GM10266 (cell line): Measurements from ENCODE around the gene UBE4B.
A peak's percentile ranks its signal among the peaks of the same experiment; 100 is the strongest.
"Not testable (repeated sequence)": the region's sequence is repeated elsewhere in the genome, so short reads cannot be mapped to it uniquely, and the experiment has no call there.

Experiments used
- DNase-seq: peaks from one replicate; pipeline ENCODE4 v3.0.0; 2012; ENCODE audit errors: extremely low spot score
- TF ChIP-seq, protein P1 (sequence below): IDR thresholded peaks from 2 replicates; pipeline ENCODE4 v1.5.1; 2012; ENCODE audit warnings: mild to moderate bottlenecking, low read depth; ENCODE audit not compliant: control insufficient read depth, insufficient read depth; ENCODE audit errors: missing control alignments

UBE4B gene

DNA sequence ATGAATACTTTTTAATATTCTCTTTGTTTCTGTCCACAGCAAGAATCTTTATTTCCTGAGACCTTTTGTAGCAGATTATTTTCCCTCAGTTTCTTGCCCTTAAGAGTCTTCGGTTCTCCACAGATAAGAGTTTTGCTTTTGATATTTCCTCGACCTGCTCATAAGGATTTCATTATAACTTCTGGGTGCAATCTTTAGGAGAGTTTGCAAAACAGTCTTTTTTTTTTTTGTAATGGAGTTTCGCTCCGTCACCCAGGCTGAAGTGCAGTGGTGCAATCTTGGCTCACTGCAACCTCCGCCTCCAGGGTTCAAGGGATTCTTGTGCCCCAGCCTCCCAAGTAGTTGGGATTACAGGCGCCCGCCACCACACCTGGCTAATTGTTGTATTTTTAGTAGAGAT lies 10.1 kb upstream of the UBE4B start:
- TF ChIP-seq, protein P1, sequence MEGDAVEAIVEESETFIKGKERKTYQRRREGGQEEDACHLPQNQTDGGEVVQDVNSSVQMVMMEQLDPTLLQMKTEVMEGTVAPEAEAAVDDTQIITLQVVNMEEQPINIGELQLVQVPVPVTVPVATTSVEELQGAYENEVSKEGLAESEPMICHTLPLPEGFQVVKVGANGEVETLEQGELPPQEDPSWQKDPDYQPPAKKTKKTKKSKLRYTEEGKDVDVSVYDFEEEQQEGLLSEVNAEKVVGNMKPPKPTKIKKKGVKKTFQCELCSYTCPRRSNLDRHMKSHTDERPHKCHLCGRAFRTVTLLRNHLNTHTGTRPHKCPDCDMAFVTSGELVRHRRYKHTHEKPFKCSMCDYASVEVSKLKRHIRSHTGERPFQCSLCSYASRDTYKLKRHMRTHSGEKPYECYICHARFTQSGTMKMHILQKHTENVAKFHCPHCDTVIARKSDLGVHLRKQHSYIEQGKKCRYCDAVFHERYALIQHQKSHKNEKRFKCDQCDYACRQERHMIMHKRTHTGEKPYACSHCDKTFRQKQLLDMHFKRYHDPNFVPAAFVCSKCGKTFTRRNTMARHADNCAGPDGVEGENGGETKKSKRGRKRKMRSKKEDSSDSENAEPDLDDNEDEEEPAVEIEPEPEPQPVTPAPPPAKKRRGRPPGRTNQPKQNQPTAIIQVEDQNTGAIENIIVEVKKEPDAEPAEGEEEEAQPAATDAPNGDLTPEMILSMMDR: no peak

DNA sequence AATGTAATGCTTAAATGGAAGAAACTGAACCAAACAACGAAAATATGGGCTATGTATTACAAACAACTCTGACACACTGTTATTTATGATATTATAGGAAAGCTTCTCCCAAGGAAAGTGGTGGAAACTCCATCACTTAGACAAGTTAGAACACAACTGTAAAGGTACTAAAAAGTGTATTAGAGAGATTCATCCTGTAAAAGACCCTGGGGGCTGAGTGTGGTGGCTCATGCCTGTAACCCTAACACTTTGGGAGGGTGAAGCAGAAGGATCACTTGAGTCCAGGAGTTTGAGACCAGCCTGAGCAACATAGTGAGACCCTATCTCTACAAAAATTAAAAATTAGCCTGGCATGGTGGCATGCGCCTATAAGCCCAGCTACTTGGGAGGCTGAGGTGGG lies 7.4 kb upstream of the UBE4B start:
- TF ChIP-seq, protein P1: no peak
- no peak for DNase-seq

More for the DNA sequence above, 10.1 kb upstream of the UBE4B start:
- no peak for DNase-seq

DNA sequence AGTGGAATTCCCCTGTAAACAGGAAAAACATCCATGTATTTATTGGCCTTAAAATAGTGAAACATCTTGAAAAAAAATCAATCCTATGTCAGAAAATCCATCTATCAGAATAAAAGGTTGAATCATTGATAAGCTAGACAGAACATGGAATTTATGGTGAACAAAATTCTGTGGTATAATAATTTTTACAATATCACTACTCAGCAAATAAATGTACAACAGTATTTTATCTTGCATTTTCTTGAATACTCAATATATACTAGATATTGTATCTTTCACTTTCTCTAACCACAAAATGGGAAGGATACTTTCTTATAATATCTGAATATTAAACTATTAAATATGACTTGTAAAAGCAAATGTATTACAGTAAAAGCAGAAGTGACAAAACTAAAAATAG lies 5.7 kb upstream of the UBE4B start:
- TF ChIP-seq, protein P1: no peak
- no peak for DNase-seq

DNA sequence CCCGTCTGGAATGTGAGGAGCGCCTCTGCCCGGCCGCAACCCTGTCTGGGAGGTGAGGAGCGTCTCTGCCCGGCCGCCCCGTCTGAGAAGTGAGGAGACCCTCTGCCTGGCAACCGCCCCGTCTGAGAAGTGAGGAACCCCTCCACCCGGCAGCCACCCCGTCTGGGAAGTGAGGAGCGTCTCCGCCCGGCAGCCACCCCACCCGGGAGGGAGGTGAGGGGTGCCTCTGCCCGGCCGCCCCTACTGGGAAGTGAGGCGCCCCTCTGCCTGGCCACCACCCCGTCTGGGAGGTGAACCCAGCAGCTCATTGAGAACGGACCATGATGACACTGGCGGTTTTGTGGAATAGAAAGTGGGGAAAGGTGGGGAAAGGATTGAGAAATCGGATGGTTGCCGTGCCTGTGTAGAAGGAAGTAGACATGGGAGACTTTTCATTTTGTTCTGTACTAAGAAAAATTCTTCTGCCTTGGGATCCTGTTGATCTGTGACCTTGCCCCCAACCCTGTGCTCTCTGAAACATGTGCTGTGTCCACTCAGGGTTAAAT lies 3.7 kb upstream of the UBE4B start:
- not testable (repeated sequence) for DNase-seq

DNA sequence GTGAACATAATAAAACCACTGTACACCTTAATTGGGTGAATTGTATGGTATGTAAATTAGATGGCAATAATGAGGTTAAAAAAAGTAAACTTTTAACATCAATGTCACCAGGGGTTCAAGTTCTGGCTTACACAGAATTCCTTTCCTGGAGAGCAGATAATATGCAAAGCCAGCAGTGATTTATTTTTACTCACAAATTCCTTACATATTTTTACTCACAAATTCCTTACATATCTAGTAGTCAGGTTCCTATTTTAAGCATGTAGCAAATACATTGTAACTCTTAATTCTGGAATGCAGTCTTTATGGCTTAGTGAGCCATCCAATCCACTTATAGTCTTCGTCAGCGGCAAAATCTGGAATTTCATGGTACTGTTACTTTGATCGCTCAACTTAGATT lies 1.3 kb upstream of the UBE4B start:
- TF ChIP-seq, protein P1: no peak
- DNase-seq: no peak

DNA sequence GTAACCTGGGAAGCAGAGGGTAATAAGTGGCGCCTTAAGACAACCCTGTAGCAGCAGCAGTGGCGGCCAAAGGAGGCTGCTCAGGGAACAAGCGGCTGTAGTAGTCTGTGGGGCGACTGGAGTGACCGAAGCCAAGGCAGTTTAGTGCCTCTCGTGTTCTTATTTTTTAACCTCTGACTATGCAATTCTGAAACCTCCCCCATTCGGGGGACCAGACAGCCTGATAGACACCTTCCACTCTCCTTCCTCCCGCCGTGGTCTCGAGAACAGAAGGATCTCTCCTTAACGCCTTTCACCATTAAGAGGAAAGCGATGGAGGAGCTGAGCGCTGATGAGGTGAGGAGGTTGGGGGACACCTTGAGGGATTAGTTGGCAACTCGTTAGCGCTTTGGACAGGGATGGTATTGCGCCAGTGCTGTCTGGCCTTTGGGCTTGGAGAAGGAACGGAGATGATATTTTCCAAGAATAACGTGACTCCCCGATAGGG lies 644 bp downstream of the UBE4B start:
- TF ChIP-seq, protein P1: no peak
- peak; percentile 25 for DNase-seq

DNA sequence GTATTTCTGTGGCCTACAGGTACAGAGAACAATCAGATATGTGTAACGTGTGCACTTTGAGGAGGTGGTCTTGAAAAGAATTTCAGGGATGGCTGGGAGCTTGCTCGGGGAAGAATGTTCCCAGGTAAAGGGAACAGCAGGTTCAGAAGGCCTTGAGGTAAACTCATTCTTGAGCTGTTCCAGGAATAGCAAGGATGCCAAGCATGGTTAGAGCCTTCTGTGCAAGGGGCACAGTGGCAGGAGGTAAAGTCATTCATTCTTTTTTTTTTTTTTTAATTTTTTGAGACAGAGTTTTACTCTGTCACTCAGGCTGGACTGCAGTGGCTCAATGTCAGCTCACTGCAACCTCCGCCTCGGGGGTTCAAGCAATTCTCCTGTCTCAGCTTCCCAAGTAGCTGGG lies 10.0 kb downstream of the UBE4B start:
- DNase-seq: no peak
- TF ChIP-seq, protein P1: no peak
